Cortex of kidney (tissue), 1 donor: ENCODE data around the gene FERMT2.
"Not testable (repeated sequence)": the region's sequence is repeated elsewhere in the genome, so short reads cannot be mapped to it uniquely, and the experiment has no call there.

Source experiments
- DNase-seq: peaks from one replicate; lab custom pipeline; 2025; lab: John Stamatoyannopoulos, UW

The FERMT2 gene

DNA sequence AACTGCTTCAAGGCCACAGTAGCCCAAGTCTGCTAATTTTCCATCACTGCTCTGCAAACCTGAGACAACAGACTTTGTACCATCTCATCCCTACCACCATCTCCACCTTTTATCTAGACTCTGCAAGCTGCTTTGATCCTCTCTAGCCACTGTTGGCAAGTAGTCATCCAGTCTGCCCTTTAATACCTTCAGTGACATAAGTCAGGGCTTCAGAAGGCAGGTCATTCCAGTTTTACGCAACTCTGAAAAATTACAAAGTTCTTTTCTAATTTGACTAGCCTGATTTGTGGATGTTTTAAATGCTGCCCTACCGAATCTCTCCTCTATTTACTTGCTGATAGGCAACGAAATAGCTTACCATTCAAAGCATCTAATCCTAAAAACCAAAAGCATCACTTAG, 2.8 kb downstream of the FERMT2 start:
- DNase-seq, result no peak

DNA sequence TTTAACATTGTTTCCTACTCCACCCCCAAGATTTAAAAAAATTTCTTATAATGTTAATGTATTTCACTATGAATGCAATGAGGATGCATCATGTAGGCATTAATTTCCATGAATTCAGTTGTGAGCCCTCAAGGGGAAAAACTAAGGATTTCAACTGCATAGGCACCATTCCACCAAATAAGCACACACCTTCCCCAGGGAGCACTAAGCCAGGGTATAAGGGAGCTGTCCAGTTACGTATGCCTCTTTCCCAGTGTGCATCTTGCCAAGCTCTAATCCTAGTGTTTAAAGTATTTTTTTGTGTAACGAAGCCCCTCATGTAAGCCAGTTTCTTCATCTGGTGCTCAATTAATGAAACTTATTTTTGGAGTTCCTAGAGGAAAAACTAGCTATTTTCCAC, 6.6 kb downstream of the FERMT2 start:
- no peak for DNase-seq

DNA sequence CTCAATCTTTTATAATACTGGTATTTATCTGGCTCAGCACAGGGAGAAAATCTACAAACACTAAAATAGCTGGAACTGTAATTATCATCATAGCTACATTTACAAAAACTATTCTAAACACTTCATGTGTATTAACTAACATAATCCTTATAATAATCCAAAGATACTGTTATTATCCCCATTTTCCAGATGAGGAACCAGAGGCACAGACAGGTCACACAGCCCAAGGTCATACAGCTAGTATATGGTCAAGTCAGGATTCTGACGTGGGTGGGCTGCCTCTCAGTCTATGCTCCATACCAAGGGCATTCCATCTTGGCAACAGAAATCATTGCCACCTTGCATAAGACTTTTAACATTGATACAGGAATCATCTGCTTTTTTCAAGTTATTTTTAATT, 11.4 kb downstream of the FERMT2 start:
- DNase-seq, result no peak

DNA sequence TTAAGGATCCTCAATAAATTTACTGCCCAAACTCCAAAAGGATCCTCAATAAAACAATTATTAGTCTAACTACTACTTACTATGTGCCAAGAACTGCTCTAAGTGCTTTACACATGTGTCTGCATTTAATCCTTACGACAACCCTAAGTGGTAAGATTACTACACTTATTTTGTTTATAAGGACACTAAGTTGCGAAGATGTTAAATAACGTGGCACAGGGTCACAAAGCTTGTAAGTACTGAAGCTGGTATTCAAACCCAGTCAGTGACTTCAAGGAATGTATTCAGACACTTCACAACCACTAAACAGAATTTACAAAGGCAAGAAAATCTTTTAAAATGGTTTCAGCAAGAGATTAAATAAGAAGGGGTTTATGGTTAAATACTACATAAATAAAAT, 13.0 kb downstream of the FERMT2 start:
- no peak for DNase-seq

DNA sequence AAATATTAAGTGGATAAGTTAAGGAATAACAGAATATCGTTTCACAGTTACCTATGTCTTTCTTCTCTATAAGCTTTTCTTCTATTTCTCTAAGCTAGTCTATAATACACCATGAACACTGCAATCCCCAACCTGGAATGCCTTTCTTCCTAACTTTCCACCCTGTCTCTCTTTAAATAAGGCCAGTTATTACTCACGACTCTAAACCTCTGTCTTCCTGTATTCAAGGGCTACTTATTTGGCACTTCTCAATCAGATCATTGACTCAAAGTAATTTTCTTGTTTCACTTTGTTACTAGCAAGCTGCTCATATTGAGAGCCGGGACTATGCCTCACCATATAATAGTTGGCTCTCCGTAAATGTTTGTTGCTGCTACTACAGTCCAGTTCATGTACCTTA, 13.5 kb downstream of the FERMT2 start:
- no peak for DNase-seq

DNA sequence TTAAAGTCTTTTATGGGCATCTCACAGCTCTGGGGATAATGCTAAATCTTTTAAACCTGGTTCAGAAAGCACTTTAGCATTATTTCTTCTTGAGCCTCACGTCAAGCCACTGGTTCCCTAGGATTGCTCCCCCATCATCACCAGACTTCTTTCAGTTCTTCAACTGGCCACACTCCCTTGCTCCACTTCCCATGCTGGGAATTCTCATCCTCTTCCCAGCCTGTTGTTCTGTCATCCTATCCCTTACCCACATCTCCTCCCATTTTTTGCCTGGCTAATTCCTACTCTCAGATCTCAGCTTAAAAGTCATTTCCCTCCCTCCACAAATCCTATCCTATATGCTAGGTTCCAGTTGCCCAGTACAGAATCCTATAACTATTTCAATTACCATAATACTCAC, 14.4 kb downstream of the FERMT2 start:
- DNase-seq, result no peak

DNA sequence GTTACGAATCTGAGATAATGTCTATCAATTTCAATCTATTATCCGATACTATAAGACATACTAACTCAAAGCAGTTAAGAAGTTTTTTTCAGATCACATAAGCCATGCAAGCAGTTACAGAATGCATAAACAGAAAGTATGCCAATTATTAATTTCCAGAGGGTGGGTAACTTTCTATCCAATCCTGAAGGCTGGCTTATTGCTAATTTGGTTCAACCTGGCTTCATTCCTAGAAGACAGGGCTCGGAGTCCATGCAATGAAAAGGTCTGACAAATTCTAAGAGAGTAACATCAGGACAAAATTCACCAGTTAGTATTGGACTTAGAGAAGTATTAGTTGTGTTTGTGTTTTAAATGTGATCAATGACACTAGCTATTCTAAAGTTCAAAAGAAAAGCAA, 15.0 kb downstream of the FERMT2 start:
- DNase-seq, result no peak

DNA sequence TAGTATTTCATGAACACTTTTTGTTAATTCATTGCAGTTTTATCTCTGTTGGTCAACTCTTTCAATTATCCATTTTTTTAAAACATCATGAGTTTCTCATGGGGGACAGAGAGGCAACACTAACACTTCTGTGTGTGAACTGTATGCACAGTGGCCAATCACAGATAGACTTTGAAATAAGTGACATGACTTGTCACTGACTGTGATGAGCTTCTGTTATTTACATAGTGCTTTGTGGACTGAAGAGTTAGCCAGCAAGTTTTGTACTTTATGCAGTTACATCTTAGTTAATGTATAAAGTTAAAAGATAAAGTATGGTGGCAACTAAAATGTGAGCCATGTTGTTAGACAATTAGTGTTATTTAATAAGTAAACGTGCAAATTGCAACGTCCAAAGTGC, 16.1 kb downstream of the FERMT2 start:
- no peak for DNase-seq

DNA sequence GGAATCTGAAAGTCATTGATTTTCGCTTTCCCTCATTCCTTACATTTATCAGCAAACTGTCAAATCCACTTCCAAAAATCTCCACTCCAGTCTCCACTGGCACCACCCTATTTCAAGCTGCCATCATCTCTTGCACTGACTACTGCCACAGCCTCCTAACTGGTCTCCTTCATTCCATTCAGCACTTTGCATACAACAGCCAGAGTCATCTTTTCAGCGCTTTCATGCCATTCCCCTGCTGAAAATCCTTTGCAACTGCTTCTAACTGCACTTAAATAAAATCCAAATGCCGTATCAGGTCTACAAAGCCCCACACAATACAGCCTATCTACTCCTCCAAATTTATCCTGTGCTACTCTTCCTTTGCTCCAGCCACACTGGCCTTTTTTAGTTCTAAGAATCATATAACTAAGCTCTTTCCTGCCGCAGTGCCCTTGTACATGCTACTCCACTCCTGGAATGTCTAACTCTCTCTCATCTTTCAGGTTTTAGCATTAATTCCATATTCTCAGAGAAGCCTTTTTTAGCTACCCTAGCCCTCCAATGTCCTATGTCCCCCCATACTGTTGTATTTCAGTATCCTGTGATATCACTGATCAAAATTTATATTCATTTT, 21.6 kb downstream of the FERMT2 start:
- no peak for DNase-seq

DNA sequence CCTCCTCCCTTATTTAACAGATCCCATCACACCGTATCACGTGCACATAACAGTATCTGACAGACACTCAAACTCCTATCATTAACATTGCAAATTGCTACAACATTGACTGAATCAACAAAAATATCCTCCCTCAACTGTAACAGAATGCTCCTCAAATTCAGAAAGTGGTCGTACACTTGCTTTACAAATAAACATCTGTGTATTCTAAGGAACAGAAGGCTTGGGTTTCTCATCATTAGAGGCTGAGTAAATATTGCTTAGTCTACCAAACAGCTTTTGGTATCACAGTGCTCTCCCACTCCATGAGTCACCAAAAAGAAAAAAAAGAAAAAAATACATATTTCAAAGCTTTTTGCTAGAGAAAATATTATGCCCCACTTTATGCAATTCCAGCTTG, 23.9 kb downstream of the FERMT2 start:
- no peak for DNase-seq

DNA sequence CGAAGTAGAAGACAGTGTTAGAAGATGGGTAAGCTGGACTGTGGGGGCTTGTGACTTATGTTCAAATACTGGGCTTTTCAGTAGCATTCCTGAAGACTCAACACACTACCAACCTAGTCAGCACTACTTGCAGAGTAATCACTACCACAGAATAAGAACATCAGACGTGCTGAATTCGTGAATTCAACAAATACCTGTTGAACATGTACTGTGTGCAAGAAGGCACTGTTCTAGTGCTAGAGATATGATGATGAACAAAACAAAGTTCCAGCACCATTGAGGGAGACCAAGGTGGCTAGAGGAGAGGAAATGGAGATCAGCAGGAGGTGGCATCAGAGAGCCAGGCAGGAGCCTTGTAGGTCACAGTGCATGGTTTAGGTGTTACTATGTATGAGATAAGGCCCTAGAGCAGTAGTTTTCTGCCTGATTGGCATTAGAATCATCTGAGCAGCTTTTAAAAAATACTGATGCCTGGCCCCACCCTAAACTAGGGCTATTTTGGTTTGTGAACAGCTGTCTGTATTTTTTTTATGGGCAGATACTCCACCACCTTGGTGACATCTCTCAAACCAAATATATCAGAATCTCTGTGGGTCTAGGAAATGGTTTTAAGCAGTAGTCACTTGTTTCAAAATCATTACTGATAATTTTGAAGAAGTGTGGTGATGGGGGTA, 26.8 kb downstream of the FERMT2 start:
- no peak for DNase-seq

DNA sequence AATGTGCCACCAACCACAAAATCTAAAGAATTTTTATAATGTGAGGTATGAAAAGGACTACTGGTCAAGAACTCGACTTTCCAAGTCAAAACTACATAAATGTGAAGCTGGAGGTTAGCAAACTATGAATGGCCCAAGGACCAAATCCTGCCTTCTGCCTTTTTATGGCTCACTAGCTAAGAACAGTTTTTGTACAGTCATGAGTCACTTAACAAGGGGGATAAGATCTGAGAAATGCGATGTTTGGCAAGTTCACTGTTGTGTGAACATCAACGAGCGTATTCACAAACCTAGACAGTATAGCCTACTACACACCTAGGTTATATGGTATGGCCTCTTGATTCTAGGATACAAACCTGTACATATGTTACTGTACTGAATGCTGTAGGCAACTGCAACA, 28.2 kb downstream of the FERMT2 start:
- no peak for DNase-seq

DNA sequence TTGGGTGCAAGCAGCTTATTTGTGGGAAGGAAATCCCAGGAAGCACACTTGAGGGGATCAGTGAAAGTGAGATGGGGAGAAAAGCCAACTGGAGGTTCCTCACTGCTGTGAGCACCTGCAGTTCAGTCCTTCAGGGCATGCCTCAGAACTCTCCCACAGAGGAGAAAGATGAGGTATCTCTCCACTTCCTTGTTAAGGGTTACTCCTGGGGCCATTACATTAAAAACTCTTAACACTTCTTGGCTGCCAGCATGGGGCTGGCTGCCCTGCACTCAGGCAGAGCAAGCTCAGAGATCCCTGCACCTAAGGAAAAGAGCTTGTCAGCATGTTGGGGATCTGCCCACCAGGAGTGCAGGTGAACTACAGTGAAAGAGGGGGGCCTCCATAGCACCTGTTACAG, 28.8 kb downstream of the FERMT2 start:
- DNase-seq, result no peak

DNA sequence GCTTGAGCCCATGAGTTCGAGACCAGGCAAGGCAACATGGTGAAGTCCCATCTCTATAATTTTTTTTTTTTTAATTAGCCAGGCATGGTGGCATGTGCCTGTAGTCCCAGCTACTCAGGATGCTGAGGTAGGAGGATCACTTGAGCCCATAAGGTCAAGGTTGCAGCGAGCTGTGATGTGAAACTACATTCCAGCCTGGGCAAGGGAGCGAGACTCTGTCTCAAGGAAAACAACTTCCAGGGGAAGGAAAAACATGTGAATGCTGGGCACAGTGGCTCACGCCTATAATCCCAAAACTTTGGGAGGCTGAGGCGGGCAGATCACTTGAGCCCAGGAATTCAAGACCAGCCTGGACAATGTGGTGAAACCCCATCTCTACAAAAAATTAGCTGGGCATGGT, 30.4 kb downstream of the FERMT2 start:
- DNase-seq, result not testable (repeated sequence)

DNA sequence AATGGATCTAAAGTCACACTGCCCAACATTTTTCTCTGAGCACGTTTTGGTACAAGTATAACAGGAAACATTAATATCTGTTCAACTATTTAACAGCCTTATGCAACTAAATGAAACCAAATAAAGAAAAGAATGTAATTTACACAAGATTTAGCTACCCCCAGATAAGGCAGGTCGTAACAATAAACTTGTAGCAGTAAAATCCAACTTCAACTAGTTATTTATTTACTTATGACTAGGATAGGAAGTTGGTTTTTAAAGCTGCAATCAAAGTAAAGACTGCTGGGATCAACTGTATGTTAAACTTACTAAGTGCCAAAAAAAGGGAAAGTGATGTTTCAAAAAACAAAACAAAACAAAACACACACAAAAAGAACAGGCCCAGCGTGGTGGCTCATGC, 30.9 kb downstream of the FERMT2 start:
- no peak for DNase-seq

DNA sequence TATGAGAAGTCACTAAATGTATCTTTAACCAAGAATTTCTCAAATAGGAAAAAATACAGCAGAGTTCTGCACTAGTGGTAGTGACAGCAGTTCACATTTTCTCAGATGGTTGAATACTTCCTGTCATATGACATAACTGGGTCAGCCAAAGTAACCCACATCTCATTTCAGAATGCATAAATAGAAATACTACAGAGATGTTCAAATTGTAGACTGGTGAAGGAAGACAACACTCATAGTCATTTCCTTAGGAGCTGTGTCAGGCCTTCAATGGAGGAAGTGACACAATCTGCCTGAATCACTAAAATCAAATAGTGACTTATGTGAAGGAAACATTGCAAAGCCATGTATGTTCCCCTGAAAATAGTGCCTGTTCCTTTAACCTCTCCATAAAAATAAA, 32.4 kb downstream of the FERMT2 start:
- DNase-seq, result no peak

DNA sequence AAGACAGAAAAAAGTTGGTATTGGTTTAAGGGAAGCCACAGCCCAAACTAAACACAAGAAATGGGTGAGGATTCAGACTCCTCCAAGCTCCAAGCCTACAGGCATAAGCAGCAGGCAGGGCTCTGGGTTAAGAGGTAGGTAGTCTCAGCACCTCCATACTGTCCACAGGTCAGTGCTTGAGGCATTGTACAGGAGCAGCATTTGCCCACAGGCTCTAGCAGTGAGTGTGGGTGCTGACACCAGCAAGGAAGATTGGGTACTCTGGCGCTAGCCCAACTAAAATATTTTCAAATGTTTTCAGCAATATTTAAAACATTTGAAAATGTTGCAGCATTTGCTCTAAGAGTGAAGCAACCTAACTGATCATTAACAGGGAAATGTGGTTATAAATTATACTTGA, 33.1 kb downstream of the FERMT2 start:
- DNase-seq, result no peak

DNA sequence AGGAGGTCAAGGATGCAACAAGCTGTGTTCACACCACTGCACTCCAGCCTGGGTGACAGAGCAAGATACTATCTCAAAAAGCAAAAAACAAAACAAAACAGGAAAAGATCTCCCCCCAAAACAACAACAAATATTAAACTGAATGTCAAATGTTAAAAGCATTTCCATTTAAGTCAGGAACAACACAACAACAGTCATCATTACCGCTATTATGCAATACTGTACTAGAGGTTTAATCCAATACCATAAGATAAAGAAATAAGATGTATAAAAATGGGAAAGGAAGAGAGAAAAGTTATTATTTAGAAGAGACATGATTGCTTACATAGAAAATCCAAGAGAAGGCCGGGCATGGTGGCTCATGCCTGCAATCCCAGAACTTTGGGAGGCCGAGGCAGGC, 36.6 kb downstream of the FERMT2 start:
- DNase-seq, result no peak

DNA sequence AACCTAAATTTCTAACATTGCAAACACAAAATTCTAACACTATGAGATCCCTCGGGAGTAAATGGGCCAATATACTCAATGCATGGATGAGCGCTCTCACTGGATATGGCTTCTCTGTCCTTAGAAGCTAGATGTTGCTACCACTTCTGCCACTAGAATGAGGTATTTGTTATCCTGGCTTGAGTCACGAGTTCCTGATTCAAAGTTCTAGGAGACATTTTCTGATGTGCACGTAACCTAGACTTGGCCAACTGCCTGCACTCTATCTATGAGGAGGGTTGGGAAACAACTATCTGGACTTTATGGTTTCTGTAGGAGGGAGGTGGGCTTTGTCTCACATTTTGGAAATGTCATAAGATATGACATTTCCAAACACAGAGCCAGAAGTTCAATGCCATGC, 37.6 kb downstream of the FERMT2 start:
- no peak for DNase-seq

DNA sequence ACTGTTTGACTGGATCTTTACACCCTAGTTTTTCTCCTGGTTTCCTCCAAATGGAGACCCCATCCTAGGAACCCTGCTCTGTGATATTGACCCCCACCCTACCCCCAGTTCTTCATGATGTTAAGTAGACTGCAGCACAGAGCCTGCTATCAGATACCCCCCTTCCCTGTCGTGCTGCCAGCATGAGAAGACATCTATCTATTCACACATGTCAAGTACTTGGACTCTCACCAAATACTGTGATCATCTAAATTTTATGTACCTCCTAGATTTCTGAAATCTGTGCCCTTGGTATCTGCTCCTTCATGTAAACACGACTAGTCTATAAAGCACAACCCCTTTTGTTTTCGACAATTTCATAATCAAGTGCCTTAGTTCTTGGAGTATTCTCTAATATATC, 38.9 kb downstream of the FERMT2 start:
- DNase-seq, result no peak

DNA sequence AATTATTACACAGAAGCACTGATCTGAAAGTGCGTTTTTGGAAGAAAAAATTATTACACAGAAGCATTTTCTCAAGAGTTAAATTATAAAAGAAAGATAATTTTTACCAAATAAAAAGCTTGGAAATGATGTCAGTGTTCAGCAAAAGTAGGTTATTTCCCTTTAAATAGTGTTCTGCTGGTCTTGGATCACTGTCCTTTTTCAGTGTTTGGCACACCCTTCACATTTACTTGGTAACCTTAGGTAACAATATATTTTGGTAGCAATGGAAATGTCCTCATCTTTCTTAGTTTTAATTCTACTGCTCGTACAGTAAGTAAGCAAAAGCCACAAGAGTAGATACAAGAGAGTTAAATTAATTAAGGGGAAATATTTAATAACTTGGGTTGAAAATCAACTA, 40.3 kb downstream of the FERMT2 start:
- no peak for DNase-seq

DNA sequence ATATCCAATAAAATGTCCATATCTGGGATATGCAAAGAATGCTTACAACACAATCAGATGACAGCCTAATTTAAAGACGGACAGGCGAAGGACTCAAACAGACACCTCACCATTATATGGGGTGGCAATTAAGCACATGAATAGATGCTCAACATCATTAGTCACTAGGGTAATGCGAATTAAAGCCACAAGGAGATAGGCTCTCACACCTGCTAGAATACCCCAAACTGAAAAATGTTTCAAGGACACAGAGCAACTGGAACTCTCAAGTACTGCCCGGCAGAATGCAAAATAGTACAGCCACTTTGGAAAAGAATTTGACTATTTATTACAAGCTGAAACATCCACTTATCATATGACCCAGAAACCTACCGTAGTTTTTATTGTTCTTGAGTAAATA, 42.9 kb downstream of the FERMT2 start:
- DNase-seq, result no peak

DNA sequence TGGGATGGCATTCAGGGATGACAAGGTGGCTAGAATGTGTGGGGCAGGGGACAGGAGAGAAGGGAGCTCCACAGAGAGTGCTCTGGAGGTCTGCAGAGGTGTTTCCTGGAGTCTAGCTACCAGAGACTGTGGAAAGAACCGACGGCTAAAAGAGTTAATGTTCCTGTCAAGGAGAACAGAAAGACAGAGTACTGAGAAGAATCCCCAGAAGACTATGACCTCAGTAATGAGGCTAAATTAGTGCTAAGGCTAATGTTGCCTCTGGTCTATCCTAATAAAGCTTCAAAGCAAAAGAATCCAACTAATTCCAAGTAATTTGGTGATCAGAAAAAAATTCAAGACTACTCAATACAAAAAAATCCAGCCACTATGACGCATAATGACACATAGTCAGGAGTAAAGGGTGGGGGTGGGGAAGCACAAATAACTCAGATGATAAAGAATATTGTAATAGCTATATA, 44.7 kb downstream of the FERMT2 start:
- DNase-seq, result no peak

DNA sequence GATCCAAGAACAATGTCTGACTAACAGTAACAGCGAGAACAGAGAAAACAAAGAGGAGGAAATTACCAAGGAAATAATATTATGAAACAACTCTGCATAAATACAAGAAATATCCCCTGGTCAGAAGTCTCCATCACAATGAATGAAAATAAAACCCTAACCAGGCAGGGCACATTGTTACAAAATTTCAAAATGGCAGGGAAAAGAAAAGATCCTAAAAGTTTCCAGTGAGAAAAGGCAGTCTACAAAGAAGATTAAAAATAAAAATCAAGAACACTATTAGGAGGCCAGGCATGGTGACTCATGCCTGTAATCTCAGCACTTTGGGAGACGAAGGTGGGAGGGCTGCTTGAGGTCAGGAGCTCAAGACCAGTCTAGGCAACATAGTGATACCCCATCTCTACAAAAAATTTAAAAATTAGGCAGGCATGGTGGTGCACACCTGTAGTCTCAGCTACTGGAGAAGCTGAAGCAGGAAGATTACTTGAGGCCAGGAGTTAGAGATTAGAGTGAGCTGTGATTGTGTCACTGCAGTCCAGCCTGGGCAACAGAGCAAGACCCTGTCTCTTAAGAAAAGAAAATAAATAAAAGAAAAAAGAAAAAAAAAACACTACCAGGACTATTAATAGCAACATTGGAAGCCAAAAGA, 47.8 kb downstream of the FERMT2 start:
- DNase-seq, result no peak
